ENCODE data around the gene NYNRIN.
A peak's percentile ranks its signal among the peaks of the same experiment; 100 is the strongest.

The NYNRIN gene

DNA sequence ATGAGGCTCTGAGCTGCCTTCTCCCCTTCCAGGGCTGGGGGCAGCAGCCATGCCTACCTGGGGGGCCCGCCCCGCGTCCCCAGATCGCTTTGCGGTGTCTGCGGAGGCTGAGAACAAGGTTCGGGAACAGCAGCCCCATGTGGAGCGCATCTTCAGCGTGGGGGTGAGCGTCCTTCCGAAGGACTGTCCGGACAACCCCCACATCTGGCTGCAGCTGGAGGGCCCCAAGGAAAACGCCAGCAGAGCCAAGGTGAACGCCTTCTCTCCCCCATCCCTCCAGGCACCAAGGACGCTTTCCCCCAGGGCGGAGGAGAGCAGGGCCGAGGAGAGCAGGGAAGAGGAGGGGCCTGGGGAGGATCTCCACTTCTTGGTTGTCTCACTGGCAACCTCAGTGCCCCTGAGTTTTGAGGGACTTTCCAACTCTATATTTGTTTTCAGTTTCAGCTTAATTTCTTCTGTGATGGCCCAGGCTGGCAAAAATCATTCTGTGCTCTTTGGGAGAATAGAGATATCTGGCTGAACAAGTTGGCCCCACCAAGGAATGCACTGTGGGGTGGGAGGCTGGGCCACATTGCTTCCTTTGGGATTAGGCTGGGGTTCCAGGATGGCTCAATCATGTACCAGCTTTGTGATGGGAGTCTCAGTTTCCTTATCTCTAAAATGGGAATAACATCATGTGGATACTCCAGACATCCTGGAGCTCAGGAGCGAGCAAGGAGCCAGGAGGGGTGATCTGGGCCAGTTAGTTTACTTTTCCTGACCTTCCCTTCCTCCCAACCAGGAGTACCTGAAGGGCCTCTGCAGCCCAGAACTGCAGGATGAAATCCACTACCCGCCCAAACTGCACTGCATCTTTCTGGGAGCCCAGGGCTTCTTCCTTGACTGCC is 32.1 kb downstream of the NYNRIN start:
- no peak for DNase-seq (ENCODE audit: low read depth in 2 of 3, low spot score in 2 of 3)

DNA sequence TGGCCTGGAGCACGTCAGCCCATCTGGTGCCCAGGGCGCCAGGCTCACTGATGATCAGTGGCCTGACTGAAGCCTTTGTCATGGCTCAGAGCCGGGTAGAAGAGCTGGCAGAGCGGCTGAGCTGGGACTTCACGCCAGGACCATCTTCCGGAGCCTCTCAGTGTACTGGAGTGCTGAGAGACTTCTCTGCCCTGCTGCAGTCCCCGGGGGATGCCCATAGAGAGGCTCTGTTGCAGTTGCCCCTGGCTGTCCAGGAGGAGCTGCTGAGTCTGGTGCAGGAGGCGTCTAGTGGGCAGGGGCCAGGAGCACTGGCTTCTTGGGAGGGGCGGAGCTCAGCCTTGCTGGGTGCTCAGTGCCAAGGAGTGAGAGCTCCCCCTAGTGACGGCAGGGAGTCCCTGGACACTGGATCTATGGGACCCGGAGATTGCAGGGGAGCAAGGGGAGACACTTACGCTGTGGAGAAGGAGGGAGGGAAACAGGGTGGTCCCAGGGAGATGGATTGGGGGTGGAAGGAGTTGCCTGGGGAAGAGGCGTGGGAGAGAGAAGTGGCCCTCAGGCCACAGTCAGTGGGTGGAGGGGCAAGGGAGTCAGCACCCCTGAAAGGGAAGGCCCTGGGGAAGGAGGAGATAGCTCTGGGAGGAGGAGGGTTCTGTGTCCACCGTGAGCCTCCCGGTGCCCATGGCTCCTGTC is 32.9 kb downstream of the NYNRIN start:
- peak; percentile 68 to 84 (median 80) for DNase-seq (ENCODE audit: low read depth in 2 of 3, low spot score in 2 of 3)

DNA sequence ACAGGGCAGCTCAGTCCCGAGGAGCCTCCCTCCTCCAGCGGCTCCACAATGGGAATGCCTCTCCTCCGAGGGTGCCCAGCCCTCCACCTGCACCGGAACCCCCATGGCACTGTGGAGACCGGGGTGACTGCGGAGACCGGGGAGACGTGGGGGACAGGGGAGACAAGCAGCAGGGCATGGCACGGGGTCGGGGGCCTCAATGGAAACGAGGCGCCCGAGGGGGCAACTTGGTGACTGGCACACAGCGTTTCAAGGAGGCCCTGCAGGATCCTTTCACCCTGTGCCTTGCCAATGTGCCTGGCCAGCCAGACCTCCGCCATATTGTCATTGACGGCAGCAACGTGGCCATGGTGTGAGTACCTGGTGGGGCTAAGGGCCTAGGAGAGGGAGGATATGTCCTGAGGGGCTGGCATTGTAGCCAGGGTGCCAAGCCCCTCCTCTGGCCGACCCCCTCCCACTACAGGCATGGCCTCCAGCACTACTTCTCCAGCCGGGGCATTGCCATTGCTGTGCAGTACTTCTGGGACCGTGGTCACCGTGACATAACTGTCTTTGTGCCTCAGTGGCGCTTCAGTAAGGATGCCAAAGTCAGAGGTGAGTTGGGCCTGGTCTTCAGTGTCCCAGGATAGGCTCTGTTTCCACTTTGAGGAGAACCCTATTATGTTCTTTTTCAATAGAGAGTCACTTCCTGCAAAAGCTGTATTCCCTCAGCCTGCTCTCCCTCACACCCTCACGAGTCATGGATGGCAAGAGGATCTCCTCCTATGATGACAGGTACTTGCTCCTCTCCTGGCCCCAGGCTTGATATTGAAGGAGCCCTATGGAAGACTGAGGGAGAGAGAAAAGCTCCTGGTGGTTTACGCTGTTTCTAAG is 33.7 kb downstream of the NYNRIN start:
- DNase-seq (ENCODE audit: low read depth in 2 of 3, low spot score in 2 of 3), result no peak

DNA sequence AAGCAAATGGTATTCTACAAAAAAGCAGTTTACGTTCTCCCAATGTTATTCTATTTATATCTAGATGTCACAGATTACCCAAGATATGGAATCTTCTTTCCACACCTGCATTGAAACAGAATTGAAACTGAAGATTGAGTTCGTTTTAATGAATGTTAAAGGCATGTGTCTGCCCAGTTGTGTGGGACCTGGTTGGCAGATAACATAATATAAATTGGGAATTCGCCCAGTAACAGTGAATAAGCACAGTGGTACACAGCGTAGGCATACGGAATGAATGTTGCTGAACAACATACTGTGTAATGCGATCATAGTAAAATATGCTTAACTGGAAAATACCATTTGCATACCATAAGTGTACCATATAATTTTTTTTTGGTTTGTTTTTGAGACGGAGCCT is 35.2 kb downstream of the NYNRIN start:
- DNase-seq (ENCODE audit: low read depth in 2 of 3, low spot score in 2 of 3), result no peak

DNA sequence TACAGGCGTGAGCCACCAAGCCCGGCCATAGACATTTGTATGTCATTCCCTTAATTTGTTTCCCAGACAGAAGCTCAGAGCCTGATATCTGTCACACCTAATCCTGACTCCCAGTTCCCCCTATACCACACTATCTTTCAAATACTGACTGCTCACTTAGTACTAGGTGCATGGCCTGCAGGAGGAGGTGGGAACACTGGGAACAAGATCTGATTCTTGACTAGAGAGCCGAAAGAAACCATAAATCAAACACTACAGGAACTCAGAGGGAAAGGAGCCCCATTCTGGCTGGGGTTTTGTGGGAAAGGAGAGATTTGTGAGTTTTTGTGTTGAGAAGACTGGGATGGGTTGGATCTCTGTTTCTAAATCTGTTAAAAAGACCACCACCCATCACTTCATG is 35.9 kb downstream of the NYNRIN start:
- no peak for DNase-seq (ENCODE audit: low read depth in 2 of 3, low spot score in 2 of 3)

DNA sequence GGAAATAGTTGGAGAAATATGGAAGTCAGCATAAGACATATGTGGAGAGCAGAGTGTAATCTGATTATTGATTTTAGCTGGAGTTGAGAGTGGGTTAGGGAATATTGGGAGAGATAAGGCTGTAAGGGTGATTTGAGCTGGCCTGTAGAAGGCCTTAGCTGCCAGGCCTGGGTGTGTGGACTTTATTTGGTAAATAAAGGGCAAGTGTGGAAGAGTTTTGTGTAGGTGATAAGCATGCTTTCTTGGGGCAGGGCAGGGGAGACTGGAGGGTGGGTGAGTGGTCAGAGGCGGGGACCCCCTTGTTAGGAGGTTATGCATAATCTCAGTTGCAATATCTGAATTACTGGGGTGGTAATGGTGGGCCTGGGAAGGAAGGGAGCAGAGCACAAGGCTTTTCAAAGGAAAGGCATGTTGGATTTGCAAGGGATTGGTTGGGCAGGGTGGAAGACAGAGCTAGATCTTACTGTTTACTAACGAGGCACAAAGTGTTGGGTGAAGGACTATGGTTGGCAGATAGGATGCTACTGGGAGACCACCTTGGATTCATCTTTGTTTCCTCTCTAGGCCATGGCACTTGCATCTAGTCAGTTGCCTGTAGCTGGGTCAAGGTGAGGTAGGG is 36.5 kb downstream of the NYNRIN start:
- no peak for DNase-seq (ENCODE audit: low read depth in 2 of 3, low spot score in 2 of 3)

DNA sequence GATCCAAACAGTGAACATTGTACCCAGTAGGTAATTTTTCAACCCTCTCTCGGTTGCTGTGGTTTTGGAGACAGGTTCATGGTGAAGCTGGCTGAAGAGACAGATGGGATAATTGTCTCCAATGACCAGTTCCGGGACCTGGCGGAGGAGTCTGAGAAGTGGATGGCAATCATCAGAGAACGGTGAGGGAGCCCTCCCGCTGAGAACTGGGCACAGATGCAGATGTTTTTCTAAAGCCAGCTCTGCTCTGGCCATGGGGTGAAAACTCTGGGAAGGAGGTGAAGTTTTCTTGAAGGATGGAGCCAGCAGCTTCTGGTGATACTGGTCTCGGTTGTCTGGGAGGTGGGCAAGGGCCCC is 37.2 kb downstream of the NYNRIN start:
- no peak for DNase-seq (ENCODE audit: low read depth in 2 of 3, low spot score in 2 of 3)

DNA sequence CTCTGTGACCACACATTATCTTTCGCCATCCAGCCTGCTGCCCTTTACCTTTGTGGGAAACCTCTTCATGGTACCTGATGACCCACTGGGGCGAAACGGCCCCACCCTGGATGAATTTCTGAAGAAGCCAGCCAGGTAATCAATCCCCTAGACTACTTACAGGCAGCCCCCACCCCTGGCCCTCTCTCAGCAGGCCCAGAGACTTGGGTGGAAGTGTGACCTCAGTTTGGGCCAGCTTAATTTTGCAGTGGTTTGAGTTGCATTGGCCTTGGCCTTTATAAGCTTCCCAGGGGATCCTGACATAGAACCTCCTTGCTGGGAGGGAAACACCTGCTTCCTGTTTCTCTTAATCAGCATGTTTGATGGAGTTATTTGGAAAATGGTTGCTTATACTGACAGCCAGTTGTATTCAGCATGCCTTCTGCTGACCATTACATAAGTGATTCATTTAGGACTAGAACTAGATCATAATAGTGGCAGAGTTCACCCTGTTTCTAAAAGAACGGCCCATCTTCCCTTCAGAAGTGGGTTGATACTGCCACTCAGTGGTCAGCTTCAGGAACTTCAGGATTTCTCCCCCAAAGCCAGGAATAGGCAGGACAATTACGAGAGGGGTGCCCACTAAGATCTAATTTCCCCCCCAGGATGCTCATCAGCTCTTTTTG is 37.7 kb downstream of the NYNRIN start:
- DNase-seq (ENCODE audit: low read depth in 2 of 3, low spot score in 2 of 3), result no peak

DNA sequence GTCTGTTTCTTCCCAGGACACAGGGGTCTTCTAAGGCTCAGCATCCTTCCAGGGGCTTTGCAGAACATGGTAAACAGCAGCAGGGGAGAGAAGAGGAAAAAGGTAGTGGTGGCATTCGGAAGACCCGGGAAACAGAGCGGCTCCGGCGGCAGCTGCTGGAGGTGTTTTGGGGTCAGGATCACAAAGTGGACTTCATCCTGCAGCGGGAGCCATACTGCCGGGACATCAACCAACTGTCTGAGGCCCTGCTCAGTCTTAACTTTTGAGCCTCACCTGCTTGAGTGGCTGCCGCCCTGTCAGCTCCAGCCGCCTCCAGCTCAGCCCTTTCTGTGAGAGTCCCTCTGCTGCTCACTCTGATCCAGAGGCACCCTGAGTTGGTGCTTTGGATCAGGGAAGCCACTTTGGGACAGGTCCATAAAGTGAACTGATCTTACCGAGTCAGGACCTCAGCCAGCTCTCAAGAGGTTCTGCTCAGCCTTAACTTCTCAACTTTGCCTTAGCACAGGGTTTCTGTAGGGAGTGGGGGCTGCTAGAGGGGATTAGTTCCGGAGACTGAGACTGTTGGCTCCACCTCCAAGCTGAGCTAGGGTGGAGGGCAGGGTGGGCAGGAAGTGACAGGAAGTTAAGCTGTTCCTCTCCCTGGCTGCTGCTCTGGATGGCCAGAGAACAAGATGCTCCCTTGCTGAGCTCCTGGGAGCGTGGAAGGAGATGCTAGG is 38.4 kb downstream of the NYNRIN start:
- no peak for DNase-seq (ENCODE audit: low read depth in 2 of 3, low spot score in 2 of 3)

DNA sequence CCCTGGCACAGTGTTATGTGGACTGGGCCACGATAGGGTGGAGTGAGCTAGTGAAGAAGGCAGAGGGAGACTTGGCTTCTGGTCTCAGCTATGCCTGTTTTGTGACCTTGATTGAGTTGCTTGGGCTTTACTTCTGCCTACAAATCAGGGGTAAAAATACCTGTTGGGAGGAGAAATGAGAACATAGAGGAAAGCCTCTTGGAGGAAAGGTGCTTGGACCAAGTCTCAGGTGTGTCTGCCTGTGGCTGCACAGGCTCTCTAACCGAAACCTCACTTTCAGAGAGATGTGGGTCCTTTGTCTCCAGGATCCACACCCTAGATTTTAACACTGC is 38.9 kb downstream of the NYNRIN start:
- DNase-seq (ENCODE audit: low read depth in 2 of 3, low spot score in 2 of 3), result no peak

DNA sequence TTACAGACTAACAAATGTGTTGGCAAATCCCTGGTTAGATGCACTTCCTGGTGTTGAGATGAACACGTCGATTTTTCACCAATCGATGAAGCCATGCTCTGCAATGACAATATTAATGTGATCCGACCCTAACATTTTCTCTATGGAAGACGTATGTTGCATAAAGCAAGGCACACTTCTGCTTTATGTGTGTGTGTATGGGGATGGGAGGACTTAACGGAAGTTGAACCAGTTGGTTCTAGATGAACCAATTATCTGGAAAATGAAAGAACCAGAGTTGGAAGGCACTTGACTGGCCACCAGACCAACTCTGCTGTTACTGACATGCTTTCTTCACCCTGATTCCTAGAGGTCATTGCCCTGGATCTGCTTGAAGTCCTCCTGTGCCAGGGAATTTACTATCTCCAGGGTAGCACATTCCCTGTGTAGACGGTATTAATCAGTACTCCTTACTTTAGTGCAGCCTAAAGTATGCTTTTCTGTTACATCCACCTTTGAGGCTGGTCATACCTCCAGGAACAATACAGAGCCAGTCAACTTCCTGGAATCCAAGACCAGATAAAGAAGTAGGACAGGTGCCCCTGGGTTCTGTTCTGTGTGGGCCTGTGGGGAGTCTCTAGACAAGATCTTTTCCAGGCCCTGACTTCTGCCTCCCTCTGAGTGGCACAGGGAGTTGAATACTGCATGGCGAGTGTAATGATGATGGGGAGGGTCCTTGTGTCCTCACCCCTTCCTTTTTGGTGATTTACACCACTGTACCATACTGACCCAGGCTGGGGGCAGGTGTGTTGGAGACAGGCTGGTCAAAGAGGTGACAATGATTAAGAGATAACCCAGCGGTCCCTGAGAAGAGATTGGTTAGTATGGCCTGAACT is 39.7 kb downstream of the NYNRIN start:
- no peak for DNase-seq (ENCODE audit: low read depth in 2 of 3, low spot score in 2 of 3)

DNA sequence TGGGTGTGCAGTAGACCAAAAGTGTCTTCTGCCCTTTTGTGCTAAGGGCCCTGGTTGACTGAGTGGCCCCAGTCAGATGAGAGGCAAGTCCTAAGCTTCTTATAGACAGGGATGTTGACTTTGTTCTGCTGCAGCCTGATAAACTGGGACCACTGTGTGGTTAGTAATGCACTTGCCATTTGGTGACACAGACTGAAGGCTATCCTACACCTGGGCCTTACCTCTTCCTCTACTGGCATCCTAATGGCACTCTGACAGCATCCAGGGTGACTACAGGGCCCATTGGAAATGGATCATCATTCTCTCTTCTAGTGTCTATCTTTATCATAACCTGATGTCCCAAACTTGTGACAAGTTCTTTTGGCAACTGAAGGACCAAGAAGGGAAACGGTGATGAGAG is 40.5 kb downstream of the NYNRIN start:
- DNase-seq (ENCODE audit: low read depth in 2 of 3, low spot score in 2 of 3), result no peak

DNA sequence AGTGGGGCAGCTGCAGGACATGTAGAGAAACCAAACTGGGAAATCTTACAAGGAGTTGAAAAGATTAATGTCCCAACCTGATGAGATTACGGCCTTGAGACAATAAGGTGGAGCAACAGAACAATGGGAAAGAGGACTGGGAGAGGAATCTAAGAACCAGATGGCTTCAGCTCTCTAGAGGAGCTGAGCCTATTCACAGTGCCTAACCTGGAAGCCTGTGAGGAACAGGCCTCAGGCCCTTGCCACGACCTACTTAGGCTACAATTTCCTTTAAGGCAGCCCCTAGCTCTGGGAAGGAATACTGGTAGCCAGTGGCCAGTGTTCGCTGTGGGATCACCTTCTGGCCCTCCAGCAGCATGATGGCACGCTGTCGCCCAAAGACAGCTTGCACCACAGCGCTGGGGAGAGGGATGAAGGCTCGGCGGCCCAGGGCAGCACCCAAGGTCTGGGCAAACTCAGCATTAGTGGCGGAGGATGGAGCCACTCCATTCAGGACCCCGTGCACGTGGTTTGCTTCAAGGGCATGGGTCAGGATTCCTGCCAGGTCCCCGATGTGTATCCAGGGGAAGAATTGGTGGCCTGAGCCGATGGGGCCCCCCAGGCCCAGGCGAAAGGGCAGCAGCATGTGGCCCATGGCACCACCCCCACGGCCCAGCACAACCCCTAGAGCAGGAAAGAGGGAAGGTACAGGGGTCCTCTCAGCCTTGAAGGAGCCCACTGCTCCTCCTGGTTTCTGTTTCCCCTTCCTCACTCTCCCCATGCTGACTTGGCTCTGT is 41.2 kb downstream of the NYNRIN start:
- DNase-seq (ENCODE audit: low read depth in 2 of 3, low spot score in 2 of 3), result no peak

DNA sequence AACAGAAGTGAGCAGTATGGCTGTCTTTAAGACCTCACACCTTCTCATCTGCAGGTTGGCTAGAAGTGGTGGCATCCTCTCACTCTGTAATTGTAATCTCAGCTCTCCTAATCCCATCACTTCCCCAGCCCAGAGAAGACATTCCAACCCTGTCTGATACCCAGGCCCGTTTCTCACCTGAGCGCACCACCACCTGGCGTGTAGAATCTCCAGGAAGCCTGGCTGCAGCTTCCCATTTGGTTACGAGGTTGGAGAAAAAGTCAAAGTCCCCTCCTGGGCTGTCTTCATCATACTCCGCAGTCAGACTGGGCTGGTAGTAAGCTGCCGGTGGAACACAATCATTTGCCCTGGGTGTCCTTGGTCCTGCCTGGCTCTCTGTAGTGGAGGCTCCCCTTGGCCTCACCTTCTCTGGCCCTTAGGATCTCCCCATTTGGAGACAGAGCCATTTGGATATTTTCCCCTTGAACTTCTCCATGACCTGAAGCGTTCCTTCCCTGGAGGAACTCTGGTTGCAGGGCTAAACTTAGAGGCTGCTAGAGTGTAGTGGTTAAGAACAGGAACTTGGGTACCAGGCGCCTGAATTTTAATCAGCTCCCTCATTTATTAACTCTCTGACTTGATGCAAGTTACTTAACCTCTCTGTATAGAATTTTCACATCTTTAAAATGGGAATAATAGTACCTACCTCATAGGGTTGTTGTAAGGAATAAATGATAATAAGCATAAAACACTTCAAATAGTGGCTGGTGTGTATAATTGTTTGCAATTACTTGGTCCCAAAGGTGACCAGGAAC is 42.0 kb downstream of the NYNRIN start:
- DNase-seq (ENCODE audit: low read depth in 2 of 3, low spot score in 2 of 3), result no peak

DNA sequence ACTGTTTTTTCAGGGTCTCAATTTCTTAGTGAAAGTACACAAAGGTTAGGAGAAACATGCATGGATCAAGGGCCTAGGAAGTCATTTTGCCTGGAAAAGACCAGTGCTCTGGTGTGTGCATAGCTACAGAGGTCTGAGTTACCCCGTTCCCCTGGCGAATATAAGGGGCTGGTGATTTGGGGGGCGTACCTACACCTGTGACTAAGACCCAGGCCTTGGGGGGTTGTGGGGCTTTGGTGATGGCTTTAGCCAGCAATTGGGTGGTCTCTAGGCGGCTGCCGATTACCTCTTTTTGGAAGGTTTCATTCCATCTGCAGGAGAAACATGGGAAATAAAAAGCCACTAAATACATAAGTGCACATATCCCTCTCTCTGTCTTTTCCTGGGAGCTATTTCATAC is 42.7 kb downstream of the NYNRIN start:
- no peak for DNase-seq (ENCODE audit: low read depth in 2 of 3, low spot score in 2 of 3)

DNA sequence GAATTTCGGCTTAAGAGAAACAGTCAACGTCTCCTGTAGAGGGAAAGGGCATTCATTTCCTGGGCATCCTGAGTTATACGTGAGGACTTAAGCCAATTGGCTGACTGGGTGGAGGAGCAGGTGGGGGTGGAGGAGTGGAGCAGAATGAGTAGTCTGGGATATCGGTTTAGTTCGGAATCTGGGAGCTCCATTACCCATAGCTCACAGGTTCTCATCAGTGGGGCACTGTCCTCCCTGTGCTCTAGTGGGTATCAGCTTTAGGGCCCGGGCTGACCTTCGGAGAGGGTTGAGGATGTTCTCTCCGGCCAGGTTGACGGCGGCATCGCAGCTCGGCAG is 43.1 kb downstream of the NYNRIN start:
- DNase-seq (ENCODE audit: low read depth in 2 of 3, low spot score in 2 of 3), result no peak

DNA sequence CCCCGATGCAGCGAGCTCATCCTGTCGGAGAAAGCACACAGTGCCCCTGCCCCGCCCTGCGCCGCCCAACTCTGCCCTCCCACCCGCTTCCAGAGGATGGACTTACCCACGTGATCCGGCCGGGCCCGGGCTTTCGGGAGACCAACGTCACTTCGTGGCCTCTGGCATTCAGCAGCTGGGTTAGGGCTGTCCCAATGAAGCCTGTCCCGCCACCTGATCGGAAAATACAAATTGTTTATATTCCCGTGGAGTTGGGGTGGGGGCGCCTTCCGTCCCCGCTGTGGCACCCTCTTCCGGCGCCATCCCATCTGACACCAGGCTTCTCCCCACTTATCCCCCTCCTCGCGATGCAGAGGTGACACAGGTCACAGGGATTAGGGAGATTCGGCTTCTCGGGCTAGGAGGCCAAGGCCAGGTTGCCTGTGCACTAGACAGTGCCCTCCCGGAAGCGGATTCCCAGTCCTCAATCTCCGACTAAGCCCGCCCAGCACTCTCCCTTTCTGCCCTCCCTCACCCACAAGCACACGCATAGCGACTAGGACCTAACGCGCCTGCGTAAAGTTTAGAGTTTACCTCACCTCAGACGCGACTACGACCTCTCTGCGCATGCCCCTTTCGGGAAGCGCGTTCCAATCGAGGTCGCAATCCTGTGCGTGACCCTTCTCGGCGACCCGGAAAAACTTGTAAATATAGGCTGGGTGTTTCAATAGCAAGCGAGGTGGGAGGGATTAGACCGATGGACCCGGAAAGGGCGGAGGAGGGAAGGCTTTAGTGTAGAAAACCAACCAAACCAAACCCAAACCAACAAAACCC is 43.6 kb downstream of the NYNRIN start, which contains the start of gene SDR39U1:
SDR39U1 (minus strand) TSS at position 537 of the 813 bp plus-strand sequence; CDS start at position 530, 7 bp downstream.
- peak; percentile 66 to 88 (median 88) for DNase-seq (ENCODE audit: low read depth in 2 of 3, low spot score in 2 of 3)

Data from activated CD8-positive, alpha-beta memory T cell treated with anti-CD3 and anti-CD28 coated beads for 48 hours (primary cell).